ENCODE data around the gene NTNG1.

The NTNG1 gene

GRCh38 chr1:107454791-107455190 lies 314.0 kb downstream of the NTNG1 start:
- no peak for TF ChIP-seq CTCF (IDR thresholded peaks at IDR 0.05; ENCODE audit: borderline replicate concordance, control extremely low read depth, extremely low read depth, insufficient read depth, missing control alignments)
- in situ Hi-C loops (cut with MboI; ENCODE audit: low sequenced_read_pairs, unreplicated experiment) = no loop called here
- no peak for DNase-seq (ENCODE audit: low spot score)

- no peak for DNase-seq (ENCODE audit: low spot score)
- TF ChIP-seq CTCF (IDR thresholded peaks at IDR 0.05; ENCODE audit: borderline replicate concordance, control extremely low read depth, extremely low read depth, insufficient read depth, missing control alignments) = no peak
- in situ Hi-C loops (cut with MboI; ENCODE audit: low sequenced_read_pairs, unreplicated experiment) = no loop called here
These were observed 317.1 kb downstream of the NTNG1 start for GRCh38 chr1:107457989-107458388.

DNA sequence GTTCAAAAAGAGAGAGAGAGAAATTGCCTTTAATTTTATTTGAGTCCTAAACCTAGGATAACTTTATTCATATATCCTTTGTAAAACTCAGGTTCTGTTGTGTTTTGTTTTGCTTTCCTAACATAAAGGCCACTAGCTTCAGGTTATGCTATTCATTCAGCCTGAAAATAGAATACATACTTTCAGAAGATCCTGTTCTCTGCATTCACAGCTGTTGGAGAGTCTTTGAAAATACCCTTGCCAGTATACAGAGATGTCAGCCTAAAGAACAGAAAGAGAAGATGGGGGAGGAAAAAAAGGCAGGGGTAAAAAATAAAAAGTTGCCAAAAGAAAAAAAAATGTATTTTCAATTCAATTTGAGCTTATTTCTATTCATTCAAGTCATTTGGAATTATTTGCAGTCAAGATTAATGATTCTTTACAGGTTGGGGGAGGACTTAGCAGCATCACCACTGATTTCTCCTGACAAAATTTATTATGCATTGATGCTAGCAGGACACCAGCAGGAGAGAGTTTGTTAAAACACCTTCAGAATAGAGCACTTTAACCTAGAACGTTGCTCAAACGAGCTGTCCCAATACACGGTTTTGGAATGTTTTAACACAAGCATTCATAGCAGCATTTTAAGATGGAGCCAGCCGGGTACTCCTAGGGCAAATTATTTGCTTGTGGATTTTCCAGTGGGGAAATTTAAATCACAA lies 318.5 kb downstream of the NTNG1 start:
- no peak for TF ChIP-seq CTCF (IDR thresholded peaks at IDR 0.05; ENCODE audit: borderline replicate concordance, control extremely low read depth, extremely low read depth, insufficient read depth, missing control alignments)
- no peak for DNase-seq (ENCODE audit: low spot score)
- in situ Hi-C loops (cut with MboI; ENCODE audit: low sequenced_read_pairs, unreplicated experiment) = no loop called here

GRCh38 chr1:107460035-107460434 lies 319.2 kb downstream of the NTNG1 start:
- TF ChIP-seq CTCF (IDR thresholded peaks at IDR 0.05; ENCODE audit: borderline replicate concordance, control extremely low read depth, extremely low read depth, insufficient read depth, missing control alignments) = no peak
- no peak for DNase-seq (ENCODE audit: low spot score)
- in situ Hi-C loops (cut with MboI; ENCODE audit: low sequenced_read_pairs, unreplicated experiment) = no loop called here

DNA sequence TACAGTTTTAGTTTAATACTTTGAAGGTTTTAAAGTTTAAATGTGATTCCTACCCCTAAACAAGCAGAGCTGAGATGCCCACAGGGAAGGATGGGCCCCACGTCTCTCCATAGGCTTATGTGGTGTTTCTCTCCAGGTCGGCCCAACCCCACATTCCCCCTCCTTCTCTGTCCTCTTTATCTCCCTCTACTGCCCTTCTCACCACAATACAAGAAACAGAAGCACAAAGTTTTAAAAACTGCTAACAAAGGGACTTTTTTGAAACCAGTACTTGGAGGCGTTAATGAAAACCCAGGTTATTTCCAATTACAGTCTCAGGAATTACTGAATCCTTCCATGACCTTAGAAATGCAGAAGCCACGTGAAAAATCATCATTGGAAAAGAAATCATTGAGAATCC lies 324.0 kb downstream of the NTNG1 start:
- TF ChIP-seq CTCF (IDR thresholded peaks at IDR 0.05; ENCODE audit: borderline replicate concordance, control extremely low read depth, extremely low read depth, insufficient read depth, missing control alignments) = no peak
- in situ Hi-C loops (cut with MboI; ENCODE audit: low sequenced_read_pairs, unreplicated experiment) = no loop called here
- DNase-seq (ENCODE audit: low spot score) = no peak

DNA sequence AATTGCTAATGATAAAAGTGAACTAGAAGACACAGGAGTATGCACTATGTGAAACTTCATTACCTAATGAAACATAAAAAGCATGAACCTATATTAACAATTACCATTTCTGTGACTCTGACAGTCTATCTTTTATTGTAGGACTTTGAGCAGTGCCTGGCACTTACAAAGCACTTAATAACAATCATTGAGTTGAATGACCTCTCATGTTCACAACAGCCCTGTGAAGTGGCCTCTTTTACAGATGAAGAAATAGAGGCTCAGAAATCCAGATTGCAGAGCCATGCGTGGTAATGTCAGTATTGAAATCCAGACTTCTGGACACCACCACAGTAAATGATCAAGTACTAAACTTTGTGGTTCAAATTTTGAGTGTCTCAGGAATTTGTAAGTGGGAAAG lies 326.4 kb downstream of the NTNG1 start:
- in situ Hi-C loops (cut with MboI; ENCODE audit: low sequenced_read_pairs, unreplicated experiment) = no loop called here
- TF ChIP-seq CTCF (IDR thresholded peaks at IDR 0.05; ENCODE audit: borderline replicate concordance, control extremely low read depth, extremely low read depth, insufficient read depth, missing control alignments) = no peak
- no peak for DNase-seq (ENCODE audit: low spot score)

Data from GM13976 (cell line).